SK-N-DZ (cell line): ENCODE data around the gene ZNF554. TPM values are rescaled to one million over a fixed set of nuclear protein-coding genes. Genes with fewer than 3 reads are reported as not detected.
A peak's percentile ranks its signal among the peaks of the same experiment; 100 is the strongest.

ENCODE experiments used
- DNase-seq: peaks from one replicate; pipeline ENCODE4 v3.0.0-alpha.2; 2015; ENCODE audit warnings: low spot score
- polyA plus RNA-seq, 2 experiments: library from polyadenylated mRNA; depleted of rRNA; stranded (reverse); fragments of >200 nt; gene quantifications; 2 replicates each; pipeline ENCODE4 v1.2.3, GENCODE V29; 2014

The ZNF554 gene
- polyA plus RNA-seq (2014; cell fraction: cytosol; rRNA removed) = 4.3 and 4.6 TPM in 2 replicates
- 4.8 and 6.7 TPM in 2 replicates for polyA plus RNA-seq (2014; cell fraction: nucleus; rRNA removed)

DNA sequence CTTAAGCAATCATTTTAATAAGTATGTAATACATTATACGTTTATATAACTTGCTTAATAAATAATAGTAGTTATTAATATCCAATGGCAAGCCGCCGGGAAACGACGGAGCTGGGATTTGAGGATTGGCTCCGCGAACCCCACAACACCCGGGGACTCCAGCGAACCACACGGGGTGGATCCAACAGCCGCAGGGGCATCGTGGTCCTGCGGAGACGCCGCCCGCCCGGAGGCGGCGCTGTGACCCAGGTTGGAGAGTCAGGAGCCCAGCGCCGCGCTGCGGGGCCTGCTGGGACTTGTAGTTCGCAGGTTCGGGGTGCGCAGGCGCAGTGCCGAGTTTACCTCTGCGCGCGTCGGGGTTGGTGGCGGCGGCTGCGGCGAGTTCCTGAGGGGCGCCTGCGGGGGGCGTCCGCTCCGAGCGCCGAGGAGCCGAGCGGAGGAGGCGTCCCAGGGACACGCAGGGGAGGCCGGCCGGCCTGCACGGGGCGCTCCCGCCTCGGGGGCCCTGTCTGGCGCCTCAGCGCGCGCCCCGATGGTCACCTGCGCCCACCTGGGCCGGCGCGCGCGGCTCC lies at the start of gene ZNF554:
ZNF554 (plus strand) TSS at position 329 of the 572 bp plus-strand sequence; CDS start at position 533, 204 bp downstream.
- peak; percentile 93 for DNase-seq

DNA sequence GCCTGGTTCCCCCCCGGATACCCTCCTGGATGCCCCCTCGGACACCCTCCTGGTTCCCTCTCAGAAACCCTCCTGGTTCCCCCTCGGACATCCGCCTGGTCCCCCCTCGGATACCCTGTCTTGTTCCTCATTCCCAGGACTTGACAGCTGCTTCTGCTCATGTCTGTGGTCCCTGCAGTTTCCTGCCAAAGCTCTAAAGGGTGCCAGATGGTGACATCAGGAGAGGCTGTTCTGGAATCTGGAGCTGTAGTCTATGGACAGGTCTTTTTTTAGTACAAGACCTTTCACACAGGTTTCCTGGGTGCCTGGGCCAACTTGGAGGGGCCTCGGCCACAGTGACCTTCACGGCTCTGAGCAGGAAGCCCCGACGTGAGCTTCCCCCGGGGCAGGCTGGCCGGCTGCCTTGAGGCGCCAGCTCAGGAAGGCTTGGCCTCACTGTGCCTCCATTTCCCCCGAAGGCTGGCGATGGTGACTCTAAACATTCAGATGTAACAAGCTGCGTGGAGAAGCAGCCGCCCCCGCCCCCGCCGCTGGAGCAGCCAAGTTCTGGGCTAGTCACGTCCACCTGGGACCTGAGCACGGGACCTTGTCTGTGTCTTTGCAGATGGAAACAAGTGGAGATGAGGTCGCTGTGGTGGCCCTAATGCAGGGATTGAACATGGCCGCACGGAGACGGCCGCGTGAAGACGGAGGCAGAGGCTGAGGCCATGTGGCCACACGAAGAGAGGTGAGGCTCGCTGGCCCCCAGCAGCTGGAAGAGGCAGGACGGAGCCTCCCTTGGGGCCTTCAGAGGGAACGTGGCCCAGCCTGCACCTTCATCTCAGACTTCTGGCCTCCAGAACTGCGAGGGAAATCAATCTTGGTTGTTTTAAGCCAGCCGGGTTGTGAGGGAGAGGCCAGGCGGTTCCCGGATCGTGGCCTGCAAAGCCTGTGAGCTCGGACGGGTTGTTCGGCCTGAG lies 49.3 kb upstream of the ZNF554 start:
- no peak for DNase-seq

DNA sequence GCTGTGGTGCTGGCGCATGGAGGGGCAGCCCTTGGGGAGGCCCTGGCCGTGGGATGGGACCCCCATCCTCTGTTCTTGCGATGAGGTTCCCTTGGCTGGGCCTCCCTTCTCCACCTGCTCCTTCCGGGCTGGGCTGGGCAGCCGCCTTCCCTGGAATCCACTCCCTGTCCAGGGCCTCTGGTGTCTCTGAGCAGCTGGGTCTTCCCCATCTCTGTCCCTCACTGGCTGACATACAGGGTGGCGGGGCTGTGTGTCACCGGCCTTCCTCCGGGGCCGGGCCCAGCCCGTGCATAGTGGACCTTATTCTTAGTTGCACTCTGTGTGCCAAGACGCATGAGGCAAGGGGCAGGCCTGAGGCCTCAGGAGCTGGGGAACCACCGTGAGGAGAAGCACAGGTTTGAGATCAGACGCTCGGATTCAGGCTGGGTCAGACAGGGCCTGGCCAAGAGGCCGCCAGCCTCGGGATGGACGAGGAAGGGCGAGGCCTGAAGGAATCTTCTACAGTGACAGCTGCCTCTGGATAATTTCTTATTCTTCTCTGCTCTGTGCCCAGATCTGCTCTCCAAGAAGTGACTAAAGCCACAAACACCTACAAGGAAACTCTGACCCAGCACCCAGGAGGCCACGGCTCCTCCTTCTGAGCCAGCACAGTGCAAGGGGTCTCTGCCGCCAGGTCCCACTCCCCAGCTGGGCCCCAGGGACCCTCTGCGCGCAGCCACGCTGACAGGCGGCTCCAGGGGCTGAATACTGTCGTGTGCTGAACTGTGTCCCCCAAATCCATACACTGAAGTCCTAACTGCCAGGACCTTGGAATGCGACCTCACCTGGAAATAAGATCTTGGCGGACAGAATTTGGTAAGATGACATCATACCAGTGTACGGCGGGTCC lies 47.6 kb upstream of the ZNF554 start:
- no peak for DNase-seq

DNA sequence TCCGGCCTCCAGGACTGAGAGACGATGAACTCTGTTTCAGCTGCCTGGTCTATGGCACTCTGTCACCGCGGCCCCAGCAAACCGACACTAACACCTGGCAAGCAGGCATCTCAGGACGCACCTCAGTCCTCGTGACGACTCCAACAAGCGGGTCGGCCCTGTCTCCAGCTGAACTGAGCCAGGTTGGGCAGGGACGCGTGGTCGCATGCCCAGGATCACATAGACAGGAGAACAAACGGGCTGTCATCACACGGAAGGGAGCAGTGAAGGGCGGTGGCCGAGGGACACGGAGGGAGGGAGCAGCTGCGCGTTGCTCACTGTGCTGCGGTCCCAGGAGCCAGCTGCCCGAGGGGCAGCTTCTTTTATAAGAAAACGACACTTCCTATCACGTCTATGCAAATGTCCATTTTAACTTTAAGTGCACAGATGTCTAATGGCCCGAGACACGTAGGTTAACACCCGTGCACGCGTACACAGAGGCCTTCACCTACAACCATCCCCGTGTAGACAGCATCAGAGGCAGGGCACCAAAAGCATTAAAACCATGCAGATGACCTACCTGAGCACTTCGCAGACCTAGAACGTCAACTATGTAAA lies 45.5 kb upstream of the ZNF554 start:
- DNase-seq = no peak

DNA sequence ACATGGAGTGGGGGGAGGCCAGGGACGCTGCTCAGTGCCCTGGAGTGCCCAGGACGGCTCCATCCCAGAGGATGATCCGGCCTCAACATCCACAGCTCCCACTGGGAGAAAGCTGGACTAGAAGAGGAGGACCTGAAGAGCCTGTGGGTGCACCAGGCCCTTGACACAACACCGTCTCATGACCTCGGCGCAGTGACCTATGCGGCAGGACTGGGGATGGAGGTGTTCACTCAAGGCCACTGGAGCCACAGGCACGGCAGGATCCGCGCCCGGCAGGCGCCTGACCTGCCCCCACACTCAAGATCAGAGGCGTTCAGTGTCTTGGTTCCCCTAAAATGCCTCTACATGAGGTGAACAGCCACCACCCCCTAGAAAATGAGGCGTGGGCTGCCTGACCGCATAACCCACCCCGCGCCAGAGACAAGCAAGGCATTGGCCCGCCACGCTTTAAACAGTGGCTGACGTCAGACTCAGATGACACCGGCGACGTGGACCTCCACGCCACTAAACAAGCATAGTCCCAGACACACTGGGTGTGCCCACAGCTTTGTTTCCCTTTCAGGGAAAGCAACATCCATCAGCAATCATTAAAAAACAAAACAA lies 44.6 kb upstream of the ZNF554 start:
- DNase-seq = no peak

DNA sequence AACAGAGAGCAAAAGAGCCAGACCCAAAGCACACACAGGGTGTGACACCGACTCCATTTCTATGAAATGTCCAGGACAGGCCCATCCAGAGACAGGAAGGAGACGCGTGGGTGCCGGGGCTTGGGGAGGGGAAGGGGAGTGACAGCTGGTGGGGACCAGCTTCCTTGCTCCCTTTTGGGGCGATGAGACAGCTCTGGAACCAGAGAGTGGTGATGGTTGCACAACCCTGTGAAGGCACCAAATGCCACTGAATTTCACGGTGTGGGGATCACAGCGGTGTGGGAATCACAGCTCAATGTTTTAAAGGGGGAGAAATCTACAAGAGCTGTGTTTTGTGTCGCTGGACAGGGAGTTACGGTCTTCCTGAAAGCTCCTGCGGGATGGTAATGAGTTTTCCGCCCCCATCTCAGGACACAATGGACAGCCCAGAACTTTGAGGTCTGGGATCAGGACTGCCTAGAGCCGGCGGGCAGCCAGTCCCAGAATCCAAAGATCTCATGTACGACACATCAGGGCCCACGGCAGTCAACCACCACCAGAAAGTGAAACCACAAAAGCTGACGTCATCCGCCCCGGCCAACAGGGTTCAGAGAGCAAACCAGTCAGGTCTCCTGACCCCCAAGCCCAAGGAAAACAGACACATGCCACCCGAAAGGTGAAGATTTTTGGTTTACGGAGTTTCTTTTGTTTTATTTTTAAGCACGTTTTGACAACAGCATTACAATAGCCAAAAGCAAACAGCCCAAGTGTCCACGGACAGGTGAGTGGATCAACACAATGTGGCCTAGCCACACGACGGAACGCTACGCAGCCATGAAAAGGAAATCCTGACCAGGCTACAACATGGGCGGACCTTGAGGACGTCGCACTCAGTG lies 43.9 kb upstream of the ZNF554 start:
- no peak for DNase-seq

DNA sequence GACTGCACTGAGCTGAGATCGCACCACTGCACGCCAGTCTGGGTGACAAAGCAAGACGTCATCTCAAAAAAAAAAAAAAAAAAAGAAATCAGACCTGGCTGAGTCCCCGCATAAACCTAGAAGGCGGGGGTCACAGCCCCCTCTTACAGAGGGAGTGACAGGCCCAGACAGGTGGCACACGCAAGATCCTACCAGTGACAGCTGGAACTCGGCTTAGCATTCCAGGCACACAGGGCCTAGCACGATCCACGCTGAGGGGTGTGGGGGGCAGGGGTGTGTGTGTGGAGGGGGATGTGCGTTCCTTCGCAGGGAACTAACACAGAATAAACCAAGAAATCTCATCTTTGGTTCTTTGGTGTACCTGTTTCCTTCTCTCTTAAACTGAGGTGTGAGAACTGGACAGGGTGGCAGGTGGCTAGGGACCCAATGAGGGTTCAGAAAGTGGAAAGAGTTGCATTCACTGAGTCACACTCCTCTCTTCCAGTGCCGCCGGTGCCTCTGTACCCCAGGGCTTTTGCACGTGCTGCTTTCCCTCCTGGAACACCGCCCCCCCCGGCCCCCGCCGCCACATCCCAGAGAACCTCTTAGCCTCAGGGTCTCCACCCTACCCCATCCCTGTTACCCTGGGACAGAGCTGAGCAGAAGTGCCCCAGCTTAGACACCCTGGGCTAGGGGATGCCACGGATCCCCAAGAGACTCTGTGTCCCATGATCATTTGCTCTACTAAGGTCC lies 41.5 kb upstream of the ZNF554 start:
- DNase-seq = no peak

DNA sequence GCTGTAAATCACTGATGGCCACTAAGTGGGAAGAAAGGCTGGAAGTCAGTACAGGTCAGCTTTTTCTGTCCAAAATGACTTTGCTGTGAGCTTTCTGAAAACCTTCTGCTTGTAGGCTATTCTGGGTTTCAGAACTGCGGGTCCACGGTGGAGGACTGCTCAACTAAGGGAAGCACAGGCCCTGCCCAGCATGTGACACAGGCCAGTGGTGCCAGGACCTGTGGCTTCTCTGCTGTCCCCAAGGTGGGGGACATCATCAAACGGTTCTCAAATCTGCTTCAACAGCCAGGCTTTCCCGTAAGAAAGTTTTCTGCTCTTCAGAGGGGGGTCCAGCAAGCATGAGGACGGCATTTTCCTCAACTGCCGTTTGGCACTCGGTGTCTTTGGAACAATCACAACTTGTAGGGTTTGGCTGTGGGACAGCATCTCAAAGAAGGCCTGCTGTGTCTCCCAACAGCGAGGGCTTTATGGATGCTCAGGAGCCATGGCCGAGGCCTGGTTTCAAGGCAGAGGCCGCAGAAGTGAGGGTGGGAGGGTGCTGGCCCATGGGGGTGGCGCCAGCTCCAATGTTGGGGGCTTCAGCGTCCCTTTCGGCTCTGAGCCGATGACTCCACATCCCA lies 40.4 kb upstream of the ZNF554 start:
- no peak for DNase-seq

DNA sequence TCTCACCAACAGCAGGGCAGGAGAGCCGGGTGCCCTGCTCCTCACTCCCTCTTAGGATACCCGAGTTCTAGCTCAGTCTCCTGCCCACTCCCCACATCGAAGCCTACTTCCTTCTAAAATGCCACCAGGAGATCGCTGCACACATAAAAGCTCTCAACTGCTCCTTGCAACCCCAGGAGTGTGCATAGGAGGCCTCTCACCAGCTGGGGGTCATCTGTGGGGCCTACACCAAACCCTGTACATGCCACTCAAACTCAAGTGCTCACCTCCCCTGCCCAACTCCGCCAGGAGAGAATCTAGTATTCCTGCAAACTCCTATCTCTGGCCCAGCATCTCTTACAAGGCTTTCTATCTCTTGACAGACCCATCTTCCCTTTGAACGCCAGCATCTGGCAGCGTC lies 39.4 kb upstream of the ZNF554 start:
- no peak for DNase-seq

DNA sequence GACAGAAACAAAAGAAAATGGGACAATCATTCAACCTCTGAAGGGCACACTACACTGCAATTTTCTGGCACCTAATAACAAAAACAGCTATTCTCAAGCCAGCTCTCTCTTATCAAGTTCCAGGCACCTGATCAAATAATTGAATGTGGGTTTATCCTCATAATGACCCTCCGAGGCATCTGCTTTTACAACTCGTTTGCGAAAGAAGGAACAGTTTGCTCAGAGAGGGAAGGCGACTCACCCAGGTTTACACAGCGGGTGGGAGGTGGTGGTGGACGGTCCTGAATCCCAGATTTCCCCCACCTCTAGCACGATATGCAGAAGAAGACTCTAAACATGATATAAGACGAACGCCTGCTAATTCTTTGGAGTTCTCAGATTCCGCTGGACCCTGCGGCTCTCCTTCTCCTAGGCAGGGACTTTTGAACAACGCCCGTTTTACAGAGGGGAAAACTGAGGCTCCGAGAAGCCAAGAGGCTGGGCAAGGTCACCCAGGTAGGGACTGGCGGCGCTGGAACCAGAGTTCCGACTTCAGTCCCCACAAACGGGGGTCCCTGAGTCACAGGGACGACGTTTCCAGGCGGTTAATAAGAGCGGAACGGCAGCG lies 37.2 kb upstream of the ZNF554 start:
- no peak for DNase-seq

DNA sequence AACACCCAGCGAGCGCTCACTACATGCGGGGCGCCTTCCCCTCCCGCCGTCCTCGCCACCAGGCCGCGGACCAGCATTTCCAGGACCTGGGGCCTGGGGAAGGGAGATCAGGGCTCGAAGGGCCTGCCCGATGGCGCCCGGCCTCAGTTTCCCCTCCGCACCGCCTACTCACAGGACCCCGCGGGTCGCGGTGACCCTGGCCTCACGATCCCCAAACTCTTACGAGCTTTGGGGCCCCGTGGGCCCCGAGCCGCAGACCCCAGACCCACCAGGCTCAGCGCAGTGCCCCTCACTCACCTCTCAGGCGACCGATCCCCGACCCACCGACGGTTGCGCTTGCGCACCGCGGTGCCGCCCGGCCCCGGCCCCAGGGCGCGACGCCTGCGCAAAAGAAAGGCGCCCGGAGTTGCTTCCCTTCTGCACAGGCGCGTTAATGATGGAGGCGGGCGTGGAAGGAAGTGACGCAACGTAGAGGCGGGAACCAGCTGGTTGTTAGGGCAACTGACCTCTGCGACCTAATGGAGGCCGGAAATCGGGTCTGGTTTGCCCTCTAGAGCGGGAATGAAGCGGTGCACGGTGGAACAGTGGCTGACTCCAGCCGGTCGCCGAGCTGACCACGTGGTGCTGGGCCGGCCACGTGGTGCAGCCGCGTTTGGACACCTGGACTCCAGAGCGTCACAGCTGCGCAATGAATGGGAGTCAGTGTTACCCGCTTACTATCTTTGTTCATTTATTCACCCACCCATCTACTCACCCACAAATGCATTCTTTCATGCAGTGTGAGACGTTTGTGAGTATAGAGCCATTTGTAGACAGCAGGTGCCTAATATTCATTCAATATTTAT lies 36.5 kb upstream of the ZNF554 start, which contains the start of gene SGTA:
SGTA (minus strand) TSS at position 338 of the 845 bp plus-strand sequence. CDS start 14,205 bp downstream, outside the sequence.
- peak; percentile 99 for DNase-seq

DNA sequence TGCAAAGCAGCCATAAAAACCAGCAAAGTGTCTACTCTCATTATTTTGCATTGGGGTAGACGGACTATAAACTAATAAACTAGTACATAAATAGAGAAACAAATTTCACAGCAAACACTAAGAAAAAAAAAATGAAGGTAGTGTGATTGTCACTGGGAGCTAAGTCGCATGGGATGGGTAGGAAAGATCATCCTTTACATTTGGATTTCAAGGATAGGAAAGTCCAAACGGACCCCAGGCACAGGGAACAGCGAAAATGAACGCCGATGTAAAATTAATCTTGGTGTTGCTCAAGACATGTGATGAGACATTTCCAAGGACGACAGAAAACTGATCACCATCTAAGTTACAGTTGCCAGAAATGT lies 35.9 kb upstream of the ZNF554 start:
- DNase-seq = no peak

DNA sequence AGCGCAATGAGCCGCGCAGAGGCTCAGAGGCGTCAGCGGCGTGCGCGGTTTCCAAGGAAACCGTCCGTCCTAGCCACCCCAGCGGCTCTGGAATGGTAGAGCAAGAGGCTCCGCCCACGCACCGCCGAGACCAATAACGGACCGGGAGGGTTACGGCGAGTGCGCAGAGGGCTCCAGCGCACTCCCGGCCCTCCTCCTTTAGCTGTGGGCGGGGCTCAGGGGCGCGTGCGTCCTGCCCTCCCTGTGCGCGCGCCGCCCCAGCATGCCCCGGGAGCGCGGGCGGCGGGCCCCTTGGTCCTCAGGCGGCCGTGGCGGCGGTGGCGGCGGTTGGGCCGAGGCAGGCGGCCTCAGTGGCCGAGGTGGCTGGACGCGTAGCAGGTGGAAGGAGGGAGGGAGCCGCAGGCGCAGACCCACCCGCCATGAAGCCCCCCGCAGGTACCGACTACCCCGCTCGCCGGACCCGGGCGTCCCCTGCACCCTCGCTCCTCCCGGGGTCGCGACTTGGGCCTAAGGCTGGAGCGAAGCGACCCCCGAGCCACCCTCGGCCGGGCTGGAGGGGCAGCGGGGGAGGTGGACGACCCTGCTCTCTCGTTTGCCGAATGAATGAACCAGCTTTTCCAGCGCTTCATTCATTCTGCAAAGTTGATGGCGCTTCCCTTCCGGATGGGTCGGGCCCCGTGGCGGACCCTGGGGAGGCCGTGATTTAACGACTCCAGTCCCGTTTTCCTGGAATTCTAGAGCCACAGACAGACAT lies 34.2 kb upstream of the ZNF554 start, which contains the start of gene THOP1:
THOP1 (plus strand) TSS at position 260 of the 754 bp plus-strand sequence; CDS start at position 420, 160 bp downstream.
- peak; percentile 97 for DNase-seq

DNA sequence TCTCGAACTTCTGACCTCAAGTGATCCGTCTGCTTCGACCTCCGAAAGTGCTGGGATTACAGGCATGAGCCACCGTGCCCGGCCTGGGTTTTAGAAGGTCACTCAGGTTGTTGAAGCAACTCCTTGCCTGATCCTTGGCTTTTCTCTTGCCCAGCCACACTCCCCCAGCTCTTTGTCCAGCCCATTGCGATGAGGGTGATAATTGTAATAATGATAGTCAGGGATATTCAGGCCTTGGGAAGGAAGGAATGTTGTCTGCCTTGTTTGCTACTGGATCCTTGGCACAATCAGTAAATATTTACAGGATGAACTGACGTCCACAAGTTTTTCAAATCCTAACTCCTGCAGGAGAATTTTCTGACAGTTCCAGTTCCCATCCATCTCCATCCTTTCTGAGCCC lies 32.6 kb upstream of the ZNF554 start:
- no peak for DNase-seq

DNA sequence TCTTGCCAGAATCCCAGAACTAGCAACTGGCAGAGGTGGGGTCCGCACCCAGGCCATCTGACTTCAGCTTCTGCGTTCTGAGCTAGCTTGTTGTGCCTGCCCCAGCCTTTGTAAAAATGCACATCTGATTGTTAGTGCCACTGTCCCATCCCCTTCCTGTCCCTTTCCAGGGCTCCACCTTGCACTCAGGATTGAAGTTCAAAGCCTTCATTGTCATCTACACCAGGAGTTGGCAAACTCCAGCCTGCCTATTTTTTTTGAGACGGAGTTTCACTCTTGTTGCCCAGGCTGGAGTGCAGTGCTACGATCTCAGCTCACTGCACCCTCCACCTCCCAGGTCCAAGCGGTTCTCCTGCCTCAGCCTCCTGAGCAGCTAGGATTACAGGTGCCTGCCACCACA lies 31.4 kb upstream of the ZNF554 start:
- no peak for DNase-seq

DNA sequence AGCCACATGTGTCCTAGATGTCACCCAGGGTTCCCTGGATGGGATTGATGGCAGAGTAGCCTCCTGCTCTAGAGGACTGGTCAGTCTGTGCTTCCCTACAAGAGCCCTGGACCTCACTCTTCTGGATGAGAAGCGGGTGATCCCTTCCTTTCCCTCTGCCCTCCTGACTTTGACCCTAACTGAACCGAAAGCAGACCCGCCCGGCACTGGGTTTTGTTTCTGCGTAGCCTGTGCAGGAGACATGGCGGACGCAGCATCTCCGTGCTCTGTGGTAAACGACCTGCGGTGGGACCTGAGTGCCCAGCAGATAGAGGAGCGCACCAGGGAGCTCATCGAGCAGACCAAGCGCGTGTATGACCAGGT lies 29.5 kb upstream of the ZNF554 start:
- DNase-seq = no peak
